Epidermal melanocyte (primary cell): ENCODE results near the gene GAMT.
A peak's percentile ranks its signal among the peaks of the same experiment; 100 is the strongest.

Experiments used
- DNase-seq: peaks from one replicate; pipeline ENCODE4 v3.0.0; 2011; ENCODE audit warnings: low spot score; ENCODE audit not compliant: insufficient read length

Gene GAMT

DNA sequence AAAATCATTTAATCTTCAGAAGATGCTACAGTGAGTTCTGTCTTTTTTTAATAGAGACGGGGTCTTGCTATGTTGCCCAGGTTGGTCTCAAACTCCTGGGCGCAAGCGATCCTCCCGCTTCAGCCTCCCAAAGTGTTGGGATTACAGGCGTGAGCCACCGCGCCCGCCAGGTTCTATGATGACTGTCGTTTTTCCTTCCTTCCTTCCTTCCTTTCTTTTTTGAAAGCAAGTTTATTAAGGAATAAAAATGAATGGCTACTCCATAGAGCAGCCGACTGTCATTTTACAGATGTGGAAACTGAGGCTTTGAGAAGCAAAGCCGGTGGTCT, 511 bp upstream of the GAMT start:
- DNase-seq: no peak

DNA sequence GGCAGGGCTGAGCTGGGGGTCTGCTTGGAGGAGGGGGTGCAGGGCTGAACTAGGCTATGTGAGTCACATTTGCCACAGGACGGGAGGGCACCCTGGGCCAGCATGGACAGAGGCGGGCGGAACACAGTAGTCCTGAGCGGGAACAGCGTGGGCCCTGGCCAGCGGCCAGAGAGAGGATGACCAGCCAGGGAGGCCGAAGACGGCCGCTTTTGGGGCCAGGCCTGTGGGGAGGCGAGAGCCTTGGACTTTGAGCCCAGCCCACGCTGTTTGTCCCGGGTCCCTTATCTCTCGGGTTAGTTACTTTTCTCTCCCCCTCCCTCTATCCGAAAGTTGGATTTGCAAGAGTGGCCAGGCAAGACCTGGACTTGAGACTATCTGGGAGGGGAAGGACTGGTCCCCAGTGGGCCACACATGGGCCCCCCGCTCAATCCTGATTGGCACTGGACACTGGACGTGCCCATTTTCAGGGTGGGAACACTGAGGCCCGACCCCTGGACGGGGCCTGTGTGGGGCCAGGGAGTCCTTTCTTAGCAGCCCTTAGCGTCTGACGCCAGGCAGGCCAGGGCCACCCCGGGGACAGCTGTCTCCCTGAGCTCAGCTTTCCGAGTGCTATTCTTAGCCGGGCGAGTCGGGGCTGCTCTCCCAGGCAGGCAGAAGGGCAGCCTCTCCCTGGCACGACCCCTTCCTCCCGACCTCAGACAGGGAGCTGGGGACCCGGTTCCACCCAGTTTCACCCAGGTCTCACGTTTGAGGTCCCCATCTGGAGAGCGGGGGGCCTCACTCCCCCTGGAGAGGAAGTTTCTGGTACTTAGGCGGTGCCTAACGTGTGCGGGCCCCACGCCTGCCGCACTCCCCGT, 833 bp downstream of the GAMT start:
- DNase-seq: peak; percentile 52

DNA sequence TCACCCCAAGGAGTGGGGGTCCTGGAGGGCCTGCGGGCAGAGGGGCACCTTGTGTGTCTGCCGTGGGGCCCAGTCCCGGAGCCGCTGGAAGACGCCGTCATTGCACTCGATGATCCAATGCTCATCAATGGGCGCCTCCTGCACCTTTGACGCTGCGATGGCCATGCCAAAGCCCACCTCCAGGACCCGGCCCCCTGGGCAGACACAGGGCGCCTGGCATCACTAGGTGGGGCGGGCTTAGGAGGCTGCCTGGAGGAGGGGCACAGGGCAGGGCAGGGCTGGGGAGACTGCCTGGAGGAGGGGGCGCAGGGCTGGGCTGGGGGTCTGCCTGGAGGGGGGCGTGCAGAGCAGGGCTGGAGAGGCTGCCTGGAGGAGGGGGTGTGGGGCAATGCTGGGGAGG, 1.6 kb downstream of the GAMT start:
- no peak for DNase-seq

DNA sequence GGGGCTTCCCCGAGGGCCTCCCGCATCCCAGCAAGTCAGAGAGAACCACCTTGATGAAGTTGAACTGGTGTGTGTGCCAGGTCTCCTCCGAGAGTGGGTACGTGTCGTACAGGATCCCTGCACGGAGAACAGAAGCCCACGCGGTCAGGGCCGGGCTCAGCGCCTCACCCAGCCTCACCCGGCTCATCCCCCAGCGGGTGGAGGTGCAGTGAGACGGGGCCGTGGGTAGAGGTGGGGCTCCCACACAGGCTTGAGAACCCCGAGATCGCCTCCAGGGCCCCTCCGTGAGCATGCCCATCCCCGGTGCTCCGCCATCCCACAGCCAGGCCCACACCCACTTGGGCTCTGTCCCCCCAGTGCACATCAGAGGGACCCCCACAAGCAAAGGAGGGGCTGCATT, 2.3 kb downstream of the GAMT start:
- DNase-seq: no peak

DNA sequence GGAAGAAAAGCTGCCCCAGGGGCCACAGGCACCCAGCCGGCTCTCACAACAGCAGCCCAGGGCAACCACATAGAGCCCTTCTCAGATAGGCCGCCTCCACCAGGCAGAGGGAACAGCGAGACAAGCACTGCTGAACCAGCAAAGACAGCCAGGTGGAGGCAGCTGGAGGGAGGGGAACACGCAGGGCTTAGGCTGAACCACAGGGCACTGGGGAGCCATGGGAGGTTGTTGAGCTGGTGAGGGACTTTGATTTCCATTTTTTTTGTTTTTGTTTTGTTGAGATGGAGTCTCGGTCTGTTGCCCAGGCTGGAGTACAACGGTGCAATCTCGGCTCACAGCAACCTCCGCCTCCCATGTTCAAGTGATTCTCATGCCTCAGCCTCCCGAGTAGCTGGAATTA, 3.5 kb downstream of the GAMT start:
- DNase-seq: no peak

DNA sequence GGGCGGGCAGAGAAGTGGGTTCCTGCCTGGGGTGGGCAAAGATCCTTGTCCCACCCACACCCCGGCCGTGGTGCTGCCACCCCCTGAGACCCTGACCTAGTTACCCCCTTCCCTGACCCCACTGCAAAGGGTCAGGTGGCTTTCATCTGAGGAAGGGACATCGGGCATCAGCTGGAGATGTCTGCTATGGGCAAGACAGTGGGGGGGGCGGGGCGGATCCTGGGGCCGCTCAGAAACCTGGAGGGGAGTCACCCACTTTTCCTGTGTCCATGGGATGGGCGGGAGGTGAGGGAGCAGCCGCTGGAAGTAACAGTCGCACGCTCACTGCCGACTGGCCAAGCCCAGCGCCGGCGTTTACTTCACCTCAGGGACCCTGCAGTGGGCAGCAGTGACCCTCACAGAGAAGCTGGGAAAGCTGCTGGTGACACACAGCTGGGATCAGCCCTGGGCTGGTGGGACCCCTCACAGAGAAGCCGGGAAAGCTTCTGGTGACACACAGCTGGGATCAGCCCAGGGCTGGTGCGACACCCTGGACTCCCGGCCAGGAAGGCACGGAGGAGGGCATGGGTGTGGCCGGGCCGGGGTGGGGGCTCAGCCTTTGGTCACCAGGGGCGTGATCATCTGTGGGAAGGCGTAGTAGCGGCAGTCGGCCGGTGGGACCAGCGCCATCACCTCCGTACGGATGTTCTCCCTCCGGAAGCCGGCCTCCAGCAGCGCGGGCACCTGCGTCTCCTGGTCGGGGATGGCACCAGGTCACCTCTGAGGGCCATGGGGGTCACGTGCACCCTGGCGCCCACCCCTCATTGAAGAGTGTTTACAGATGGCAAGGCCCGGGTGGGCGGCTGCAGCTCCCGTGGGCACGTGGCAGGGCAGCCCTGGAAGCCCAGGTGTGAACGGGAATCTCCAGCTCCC, 4.3 kb downstream of the GAMT start:
- DNase-seq: no peak

DNA sequence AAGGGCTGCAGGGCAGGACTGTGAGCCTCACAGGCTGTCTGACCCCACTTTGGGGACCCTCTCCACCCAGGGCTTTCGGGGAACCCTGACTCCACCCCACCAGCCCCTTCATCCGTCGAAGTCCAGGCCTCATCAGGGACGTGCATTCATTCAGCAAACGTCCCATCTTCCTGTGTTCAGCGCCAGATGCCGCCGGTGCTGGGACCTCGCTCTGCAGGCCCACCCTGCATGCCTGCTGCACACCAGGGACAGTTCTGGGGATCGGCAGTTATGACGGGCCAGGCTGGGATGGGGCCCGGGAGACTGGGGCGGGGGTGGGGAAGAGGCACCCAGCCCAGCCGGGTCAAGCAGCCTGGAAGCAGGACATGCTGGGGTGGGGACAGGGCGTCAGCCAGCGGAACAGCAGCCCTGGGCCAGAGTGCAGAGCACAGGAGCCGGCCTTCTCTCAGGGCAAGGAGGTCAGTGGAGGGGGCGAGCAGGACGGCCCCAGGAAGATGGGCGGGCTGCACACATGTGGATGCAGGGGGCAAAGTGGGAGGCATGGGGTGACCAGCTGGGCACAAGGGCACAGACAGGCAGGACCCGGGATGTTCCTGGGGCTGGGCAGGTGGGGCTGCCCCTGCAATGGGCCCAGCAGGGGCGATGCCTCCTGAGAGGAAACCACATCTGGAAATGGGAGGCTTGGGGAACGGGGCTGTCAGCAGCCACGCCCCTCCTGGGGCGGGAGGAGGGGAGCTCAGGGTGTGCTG, 5.1 kb downstream of the GAMT start:
- no peak for DNase-seq

DNA sequence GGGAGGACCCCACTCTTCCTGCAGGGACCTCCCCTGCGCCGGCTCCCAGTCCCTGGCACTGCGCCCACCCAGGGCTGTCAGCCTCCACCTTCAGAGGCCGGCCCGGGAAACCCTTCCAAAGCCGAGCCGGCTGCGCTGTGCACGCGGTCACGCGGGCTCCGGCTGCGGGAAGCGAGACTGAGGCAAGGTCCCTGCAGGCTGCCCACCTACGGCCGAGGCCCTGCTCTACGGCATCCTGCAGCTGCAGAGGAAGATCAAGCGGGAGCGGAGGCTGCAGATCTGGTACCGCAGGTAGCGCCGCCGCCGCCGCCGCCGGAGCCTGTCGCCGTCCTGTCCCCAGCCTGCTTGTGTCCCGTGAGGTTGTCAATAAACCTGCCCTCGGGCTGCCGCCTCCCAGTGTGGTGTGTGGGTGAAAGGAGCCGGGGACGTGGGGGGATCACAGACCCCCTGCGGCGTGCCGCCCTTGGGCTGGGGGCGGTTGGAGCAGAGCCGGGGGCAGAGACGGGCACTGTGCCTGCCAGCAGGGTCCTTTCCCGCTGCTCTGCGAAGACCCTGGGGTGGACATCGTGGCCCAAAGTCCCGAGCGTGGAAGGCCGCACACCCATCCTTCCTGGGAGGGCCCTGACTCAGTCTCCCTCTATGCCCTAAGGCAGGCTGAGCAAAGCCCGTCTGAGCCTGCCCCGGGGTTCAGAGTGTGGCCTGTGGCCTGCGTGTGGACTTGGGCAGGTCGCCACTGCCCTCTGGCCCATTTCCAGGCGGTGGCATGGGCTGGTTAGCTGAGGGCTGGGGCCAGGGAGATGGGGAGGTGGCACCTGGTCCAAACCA, 5.9 kb downstream of the GAMT start:
- DNase-seq: no peak

DNA sequence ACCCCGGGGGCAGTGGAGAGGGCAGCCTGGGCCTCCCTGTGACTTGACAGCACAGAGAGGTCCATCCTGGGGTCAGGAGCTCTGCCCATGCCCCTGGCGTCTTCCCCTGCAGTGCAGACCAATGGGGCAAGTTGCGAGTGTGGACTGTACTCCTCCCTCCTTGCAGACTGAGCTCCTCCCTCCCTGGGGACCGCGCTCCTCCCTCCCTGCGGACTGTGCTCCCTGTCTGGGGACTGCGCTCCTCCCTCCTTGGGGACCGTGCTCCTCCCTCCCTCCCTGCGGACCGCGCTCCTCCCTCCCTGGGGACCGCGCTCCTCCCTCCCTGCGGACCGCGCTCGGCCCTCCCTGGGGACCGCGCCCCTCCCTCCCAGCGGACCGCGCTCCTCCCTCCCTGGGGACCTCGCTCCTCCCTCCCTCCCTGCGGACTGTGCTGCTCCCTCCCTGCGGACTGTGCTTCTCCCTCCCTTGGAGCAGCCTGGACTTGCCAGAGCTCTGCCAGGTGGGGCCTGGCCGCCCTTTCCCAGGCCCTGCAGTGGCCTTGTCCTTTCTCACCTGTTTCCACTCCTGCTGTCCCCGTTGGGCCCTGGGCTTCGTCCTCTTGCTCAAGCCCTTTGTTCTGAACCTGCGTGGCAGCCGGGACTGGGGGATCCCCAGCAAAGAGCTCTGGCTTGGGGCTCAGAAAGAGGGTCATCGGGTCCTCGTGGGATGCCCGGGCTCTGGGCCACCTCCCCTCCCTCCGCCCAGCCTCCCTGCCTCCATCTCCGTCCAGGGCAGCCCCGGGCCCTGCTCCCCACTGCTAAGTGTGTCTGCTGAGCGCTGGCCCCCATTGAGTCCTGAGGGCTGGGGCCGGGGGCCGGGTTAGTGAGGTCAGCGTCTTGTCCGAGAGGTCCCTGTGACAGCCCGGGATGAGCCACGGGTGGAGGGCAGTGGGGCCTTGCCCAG, 6.8 kb downstream of the GAMT start:
- no peak for DNase-seq

DNA sequence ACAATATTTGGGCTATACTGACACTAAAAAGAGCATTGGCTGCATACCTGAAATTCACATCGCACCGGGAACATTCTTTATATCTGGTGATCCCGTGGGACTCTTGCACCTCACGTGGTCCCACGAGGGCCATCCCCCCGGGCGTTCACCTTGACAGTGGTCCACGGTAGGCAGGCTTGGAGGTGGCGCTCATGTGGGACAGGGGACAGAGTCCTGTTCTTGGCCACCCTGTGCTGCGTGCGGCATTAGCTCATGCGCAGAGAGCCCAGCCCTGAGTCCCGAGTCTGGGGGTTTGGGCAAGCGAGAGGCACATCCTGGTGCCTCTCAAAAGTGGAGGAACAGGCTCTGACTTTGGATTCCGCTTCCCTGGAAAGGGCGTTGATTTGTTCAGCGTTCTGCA, 7.5 kb downstream of the GAMT start:
- DNase-seq: no peak

DNA sequence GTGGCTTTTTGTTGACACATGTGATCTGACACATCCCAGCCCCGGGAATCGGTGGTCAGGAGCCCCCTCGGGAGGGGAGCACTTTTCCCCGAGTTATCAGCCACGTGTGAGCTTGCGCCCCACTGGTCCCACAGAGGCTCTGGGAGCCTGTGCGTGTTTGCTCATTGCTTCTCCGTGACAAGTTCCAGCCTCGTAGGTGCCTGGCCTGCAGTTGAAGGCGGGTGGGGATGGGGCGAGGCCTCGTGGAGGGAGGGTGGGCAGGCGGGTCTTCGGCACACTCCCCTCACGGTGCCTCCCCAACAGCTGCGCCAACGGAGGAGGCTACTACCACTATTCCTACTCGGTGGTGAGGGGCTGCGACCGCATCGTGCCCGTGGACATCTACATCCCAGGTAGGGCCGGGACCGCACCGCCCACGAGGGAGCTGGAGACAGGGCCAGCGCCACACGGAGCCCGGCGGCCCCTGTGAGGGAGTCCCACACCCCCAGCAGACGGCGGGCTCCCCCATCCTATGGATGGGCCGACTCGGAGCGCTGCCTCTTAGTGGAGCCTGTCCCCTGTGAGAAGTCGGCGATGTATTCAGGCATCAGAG, 8.3 kb downstream of the GAMT start:
- DNase-seq: no peak

DNA sequence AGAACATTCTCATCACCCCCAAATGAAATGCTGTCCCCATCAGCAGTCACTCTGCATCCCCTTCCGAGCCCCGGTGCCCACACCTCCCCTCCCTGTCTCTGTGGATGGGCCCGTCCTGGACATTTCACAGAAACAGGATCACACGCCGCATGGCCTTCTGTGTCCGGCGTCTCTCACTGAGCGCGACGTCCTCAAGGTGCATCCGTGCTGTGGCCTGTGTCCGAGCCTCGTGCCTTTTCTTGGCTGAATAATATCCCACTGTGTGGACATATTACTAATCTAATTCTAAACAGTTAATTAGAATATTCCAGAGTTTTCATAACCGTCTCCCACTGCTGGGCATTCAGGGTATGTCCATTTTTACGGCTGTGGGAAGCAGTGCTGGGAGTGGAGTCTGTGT, 8.9 kb downstream of the GAMT start:
- DNase-seq: no peak

DNA sequence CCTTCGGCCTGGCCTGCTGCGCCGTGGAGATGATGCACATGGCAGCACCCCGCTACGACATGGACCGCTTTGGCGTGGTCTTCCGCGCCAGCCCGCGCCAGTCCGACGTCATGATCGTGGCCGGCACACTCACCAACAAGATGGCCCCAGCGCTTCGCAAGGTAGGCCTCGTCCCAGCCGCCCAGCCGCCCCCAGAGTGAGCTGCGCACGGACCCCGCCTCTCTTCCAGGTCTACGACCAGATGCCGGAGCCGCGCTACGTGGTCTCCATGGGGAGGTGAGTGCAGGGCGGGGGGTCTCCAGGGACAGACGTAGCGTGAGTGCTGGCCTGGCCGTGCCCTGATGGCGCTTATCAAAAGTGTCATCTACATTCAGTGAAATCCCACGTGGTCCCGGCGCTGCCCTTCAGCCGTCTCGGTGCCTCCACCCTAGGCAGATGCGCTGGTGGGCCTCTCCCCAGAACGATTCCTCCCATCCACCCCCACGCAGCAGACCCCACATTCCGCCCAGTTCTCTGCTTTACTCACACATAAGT, 10.4 kb downstream of the GAMT start:
- no peak for DNase-seq

DNA sequence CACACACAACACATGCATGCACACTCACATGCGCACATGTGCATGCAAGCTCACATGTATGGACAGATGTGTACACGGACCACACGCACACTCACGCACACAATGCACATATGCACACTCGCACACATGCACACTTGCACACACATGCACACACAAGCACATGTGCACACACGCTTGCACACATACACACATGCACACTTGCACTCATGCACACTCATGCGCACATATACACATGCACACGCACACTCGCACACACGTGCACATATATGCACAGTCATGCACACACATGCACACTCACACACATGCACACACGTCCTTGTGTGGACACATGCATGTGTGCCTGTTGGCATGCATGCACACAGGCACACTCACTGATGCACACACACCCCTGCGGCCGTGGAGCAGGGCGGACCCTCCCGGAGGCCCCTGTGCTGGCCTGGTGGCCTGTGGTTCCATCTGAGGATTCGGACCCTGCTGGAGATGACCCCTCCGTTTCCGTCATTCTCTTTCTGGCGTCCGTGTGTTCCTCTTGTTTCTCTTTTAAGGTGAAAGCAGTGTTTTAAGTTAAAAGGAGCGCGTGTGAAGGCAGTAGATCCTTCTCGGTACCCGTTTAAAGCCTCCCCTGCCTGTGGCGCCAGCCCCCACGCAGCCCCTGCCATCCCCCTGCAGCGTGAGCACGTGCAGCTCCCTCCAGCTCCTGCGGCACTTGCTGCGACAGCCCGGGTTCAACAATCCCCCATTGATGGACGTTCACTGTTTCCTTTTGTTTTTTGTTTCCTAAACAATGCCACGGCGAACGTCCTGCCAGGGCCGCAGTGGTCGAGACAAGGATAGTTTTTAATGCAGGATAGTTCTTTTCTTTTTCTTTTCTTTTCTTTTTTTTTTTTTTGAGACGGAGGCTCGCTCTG, 12.1 kb downstream of the GAMT start:
- no peak for DNase-seq

DNA sequence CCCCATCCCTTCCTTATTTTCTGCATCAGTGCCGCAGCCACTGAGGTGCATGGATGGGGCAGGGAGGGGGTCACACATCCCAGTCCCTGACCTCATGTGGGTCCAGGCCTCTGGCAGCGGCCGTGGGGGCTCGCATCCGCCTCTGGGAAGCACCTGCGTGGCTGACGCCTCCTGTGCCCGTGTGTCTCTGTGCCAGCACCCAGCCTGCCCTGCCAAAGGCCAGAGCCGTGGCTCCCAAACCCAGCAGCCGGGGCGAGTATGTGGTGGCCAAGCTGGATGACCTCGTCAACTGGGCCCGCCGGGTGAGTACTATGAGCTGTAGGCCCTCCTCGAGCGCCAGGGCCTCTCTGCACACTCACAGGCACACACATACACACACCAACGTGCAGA, 12.7 kb downstream of the GAMT start:
- DNase-seq: no peak

DNA sequence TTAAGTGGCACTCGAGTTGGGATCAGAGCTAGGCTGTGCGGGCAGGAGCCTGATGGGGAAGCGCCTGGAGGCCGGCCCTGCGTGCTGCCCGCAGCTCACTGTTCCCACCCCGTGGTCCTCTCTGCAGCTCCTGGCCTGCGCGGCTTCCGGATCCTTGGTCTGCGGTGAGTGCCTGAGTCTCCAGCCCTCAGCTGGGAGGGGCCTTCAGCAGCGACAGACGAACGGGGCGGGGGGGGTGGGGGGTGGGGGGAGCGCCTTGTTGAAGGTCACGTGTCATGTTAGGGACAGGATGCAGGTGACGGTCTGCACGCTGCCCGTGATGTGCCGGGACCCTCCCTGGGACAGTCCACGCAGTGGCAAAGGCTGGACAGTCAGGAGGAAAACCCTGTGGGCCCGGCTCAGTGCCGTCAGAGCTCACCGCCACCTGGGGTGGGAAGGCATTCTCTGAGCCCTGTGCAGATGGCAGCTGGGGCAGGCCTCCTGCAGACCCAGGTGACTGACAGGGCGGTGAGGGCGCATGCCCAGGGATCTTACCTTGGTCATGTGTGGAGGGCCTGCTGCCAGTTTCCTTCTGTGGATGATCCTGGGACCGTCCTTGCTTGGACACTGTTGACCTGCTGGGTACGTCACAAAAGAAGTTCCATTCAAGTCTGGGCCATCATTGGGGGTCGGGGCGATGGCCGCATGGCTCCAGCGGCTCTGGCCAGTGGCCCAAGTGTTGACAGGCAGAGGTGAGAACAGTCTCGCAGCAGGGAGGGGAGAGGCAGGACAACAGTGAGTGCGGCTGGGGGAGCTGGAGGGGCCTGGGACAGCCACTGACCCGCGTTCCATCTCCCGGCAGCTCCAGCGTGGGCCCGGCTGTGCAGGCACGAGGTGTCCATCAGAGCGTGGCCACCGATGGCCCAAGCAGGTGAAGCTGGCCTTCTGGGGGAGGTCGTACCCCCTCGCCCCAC, 13.4 kb downstream of the GAMT start:
- DNase-seq: no peak
